ENCODE results near the gene HEXA. TPM values are rescaled to one million over a fixed set of nuclear protein-coding genes. Genes with fewer than 3 reads are reported as not detected.
A peak's percentile ranks its signal among the peaks of the same experiment; 100 is the strongest.
"Not testable (repeated sequence)": the region's sequence is repeated elsewhere in the genome, so short reads cannot be mapped to it uniquely, and the experiment has no call there.

Gene HEXA
- polyA plus RNA-seq, 1 donor: 162 TPM

DNA sequence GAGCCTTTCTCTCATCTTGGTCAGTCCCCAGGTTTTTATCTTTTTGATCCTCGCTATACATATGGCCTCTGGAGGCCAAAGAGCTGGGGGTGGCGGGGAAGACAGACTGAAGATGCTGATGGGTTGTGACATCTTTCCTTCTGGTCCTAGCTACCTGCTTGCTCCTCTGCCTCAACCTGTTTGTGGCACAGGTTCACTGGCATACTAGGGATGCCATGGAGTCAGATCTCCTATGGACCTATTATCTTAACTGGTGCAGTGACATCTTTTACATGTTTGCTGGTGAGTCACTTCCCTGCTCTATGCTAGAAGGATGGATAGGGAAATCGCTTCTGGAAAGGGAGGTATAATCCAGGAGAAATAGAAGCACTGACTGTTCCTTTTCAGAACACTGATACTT, 31.1 kb upstream of the HEXA start:
- Histone ChIP-seq H3K4me1 (ENCODE audit: control insufficient read depth, insufficient read depth, low read length) (no peaks in the 10 kb centered on the region), H3K4me3 (ENCODE audit: low read length) (no peak overlapping the region), H3K27ac (ENCODE audit: low read length) (no peak overlapping the region), H3K36me3 (ENCODE audit: control insufficient read depth, insufficient read depth, low read length) (no peaks in the 10 kb centered on the region), H3K9me3 (ENCODE audit: control insufficient read depth, low read depth, low read length) (no peaks in the 10 kb centered on the region), H3K27me3 (ENCODE audit: control insufficient read depth, insufficient read depth, low read length) (peaks cover 32% of the 10 kb centered on the region)
- no peak for DNase-seq
- 100% methylated on average over 1 of the region's 3 CpGs for WGBS (ENCODE audit: insufficient coverage, low lambda C conversion rate)

DNA sequence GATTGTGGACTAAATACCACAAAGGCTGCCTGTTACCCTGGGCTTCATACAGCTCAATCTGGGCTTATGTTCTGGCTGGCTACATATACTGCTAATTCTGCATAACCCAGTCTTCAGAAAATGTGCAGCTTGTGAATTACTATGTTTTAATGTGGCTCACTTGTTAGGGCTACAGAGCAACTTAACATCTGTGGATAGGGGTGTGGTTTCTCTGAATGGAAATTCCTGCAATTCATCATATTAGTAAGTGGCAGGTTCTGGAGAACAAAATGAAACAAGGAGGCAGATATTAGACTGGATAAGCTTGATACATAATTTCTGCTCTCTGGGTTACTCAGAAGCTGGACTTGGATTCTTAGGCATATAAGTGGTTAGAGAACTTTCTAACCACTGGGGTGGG, 29.0 kb upstream of the HEXA start:
- no peaks in the 10 kb centered on the region for H3K4me1 ChIP-seq (ENCODE audit: control insufficient read depth, insufficient read depth, low read length)
- H3K27ac ChIP-seq (ENCODE audit: low read length): no peak overlapping the region
- H3K9me3 ChIP-seq (ENCODE audit: control insufficient read depth, low read depth, low read length): no peaks in the 10 kb centered on the region
- no peak for DNase-seq
- H3K4me3 ChIP-seq (ENCODE audit: low read length): no peak overlapping the region
- H3K36me3 ChIP-seq (ENCODE audit: control insufficient read depth, insufficient read depth, low read length): no peaks in the 10 kb centered on the region
- peaks cover 37% of the 10 kb centered on the region for H3K27me3 ChIP-seq (ENCODE audit: control insufficient read depth, insufficient read depth, low read length)

- no peaks in the 10 kb centered on the region for H3K4me1 ChIP-seq (ENCODE audit: control insufficient read depth, insufficient read depth, low read length)
- DNase-seq: no peak
- H3K27ac ChIP-seq (ENCODE audit: low read length): no peak overlapping the region
- H3K36me3 ChIP-seq (ENCODE audit: control insufficient read depth, insufficient read depth, low read length): no peaks in the 10 kb centered on the region
- peaks cover 35% of the 10 kb centered on the region for H3K27me3 ChIP-seq (ENCODE audit: control insufficient read depth, insufficient read depth, low read length)
- no peaks in the 10 kb centered on the region for H3K9me3 ChIP-seq (ENCODE audit: control insufficient read depth, low read depth, low read length)
- no peak overlapping the region for H3K4me3 ChIP-seq (ENCODE audit: low read length)
- WGBS (ENCODE audit: insufficient coverage, low lambda C conversion rate): 40% methylated on average over 1 of the region's 3 CpGs
Measured at GRCh38 chr15:72404356-72404755, 28.5 kb upstream of the HEXA start.

GRCh38 chr15:72402726-72403125, 26.9 kb upstream of the HEXA start:
- no peaks in the 10 kb centered on the region for H3K9me3 ChIP-seq (ENCODE audit: control insufficient read depth, low read depth, low read length)
- H3K27me3 ChIP-seq (ENCODE audit: control insufficient read depth, insufficient read depth, low read length): peaks cover 28% of the 10 kb centered on the region
- WGBS (ENCODE audit: insufficient coverage, low lambda C conversion rate): no CpG with 5 or more reads among the region's 5 CpGs
- no peaks in the 10 kb centered on the region for H3K4me1 ChIP-seq (ENCODE audit: control insufficient read depth, insufficient read depth, low read length)
- no peaks in the 10 kb centered on the region for H3K36me3 ChIP-seq (ENCODE audit: control insufficient read depth, insufficient read depth, low read length)
- no peak overlapping the region for H3K4me3 ChIP-seq (ENCODE audit: low read length)
- no peak for DNase-seq
- H3K27ac ChIP-seq (ENCODE audit: low read length): no peak overlapping the region

GRCh38 chr15:72398648-72399047, 22.8 kb upstream of the HEXA start:
- peak; percentile 20 to 26 for DNase-seq
- Histone ChIP-seq H3K36me3 (ENCODE audit: control insufficient read depth, insufficient read depth, low read length) (no peaks in the 10 kb centered on the region), H3K9me3 (ENCODE audit: control insufficient read depth, low read depth, low read length) (peaks cover 4% of the 10 kb centered on the region), H3K27ac (ENCODE audit: low read length) (no peak overlapping the region), H3K4me1 (ENCODE audit: control insufficient read depth, insufficient read depth, low read length) (no peaks in the 10 kb centered on the region), H3K27me3 (ENCODE audit: control insufficient read depth, insufficient read depth, low read length) (peaks cover 14% of the 10 kb centered on the region), H3K4me3 (ENCODE audit: low read length) (no peak overlapping the region)
- no CpG with 5 or more reads among the region's 7 CpGs for WGBS (ENCODE audit: insufficient coverage, low lambda C conversion rate)

DNA sequence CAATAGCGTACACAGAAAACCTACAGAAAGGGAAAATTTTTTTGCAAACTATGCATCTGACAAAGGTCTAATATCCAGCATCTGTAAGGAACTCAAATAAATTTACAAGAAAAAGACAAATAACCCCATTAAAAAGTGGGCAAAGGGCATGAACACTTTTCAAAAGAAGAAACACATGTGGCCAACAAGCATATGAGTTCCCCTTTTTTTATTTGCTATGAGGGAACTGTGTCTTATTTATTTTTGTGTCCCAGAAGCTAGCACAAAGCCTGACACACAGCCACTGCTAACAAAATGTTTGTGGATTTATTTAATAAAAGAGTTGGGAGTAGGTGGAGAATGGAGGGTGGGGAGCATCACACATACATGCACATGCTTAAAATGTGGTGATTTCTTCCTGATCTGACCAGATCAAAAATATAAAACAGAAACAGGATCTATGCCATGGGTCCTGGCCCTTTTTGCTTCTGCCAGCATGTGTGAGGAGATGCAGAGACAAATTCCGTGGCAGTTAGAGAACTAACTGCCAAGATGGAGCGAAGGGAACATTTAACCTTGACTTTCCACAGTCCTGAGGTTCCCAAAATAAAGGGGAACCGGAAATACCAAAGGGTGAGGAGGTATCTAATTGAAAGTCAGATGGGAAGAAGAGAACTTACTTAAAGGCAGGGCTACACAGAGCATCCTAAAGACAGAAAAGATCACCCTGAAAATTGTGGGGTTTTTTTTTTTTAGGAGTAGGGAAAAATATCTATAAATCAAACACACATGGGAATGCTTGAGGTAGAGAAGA, 22.2 kb upstream of the HEXA start, which contains the start of gene TMEM202:
TSS of gene TMEM202 (plus strand) at position 510 of the 793 bp plus-strand sequence. CDS start at position 532, 22 bp downstream.
- 100% methylated on average over 1 of the region's 4 CpGs for WGBS (ENCODE audit: insufficient coverage, low lambda C conversion rate)

DNA sequence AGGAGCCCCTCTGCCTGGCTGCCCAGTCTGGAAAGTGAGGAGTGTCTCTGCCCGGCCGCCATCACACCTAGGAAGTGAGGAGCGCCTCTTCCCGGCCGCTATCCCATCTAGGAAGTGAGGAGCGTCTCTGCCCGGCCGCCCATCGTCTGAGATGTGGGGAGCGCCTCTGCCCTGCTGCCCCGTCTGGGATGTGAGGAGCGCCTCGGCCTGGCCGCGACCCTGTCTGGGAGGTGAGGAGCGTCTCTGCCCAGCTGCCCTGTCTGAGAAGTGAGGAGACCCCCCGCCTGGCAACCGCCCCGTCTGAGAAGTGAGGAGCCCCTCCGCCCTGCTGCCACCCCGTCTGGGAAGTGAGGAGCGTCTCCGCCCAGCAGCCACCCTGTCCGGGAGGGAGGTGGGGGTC, 20.5 kb upstream of the HEXA start:
- H3K27me3 ChIP-seq (ENCODE audit: control insufficient read depth, insufficient read depth, low read length); H3K9me3 ChIP-seq (ENCODE audit: control insufficient read depth, low read depth, low read length); H3K27ac ChIP-seq (ENCODE audit: low read length); H3K4me1 ChIP-seq (ENCODE audit: control insufficient read depth, insufficient read depth, low read length); H3K4me3 ChIP-seq (ENCODE audit: low read length); H3K36me3 ChIP-seq (ENCODE audit: control insufficient read depth, insufficient read depth, low read length); DNase-seq: not testable (repeated sequence)
- WGBS (ENCODE audit: insufficient coverage, low lambda C conversion rate): no CpG with 5 or more reads among the region's 24 CpGs

More for the DNA sequence above, 22.2 kb upstream of the HEXA start, which contains the start of gene TMEM202:
- Histone ChIP-seq H3K9me3 (ENCODE audit: control insufficient read depth, low read depth, low read length) (peaks cover 4% of the 10 kb centered on the region), H3K4me1 (ENCODE audit: control insufficient read depth, insufficient read depth, low read length) (no peaks in the 10 kb centered on the region), H3K4me3 (ENCODE audit: low read length) (no peak within 1 kb of the TSS), H3K27me3 (ENCODE audit: control insufficient read depth, insufficient read depth, low read length) (peaks cover 12% of the 10 kb centered on the region), H3K36me3 (ENCODE audit: control insufficient read depth, insufficient read depth, low read length) (no peaks in the 10 kb centered on the region), H3K27ac (ENCODE audit: low read length) (no peak within 1 kb of the TSS)
- no peak for DNase-seq

GRCh38 chr15:72389231-72389630, 13.4 kb upstream of the HEXA start:
- peaks cover 11% of the 10 kb centered on the region for H3K27me3 ChIP-seq (ENCODE audit: control insufficient read depth, insufficient read depth, low read length)
- 43% methylated on average over 1 of the region's 3 CpGs for WGBS (ENCODE audit: insufficient coverage, low lambda C conversion rate)
- H3K4me1 ChIP-seq (ENCODE audit: control insufficient read depth, insufficient read depth, low read length): no peaks in the 10 kb centered on the region
- H3K27ac ChIP-seq (ENCODE audit: low read length): no peak overlapping the region
- H3K4me3 ChIP-seq (ENCODE audit: low read length): no peak overlapping the region
- H3K9me3 ChIP-seq (ENCODE audit: control insufficient read depth, low read depth, low read length): no peaks in the 10 kb centered on the region
- DNase-seq: no peak
- H3K36me3 ChIP-seq (ENCODE audit: control insufficient read depth, insufficient read depth, low read length): no peaks in the 10 kb centered on the region

DNA sequence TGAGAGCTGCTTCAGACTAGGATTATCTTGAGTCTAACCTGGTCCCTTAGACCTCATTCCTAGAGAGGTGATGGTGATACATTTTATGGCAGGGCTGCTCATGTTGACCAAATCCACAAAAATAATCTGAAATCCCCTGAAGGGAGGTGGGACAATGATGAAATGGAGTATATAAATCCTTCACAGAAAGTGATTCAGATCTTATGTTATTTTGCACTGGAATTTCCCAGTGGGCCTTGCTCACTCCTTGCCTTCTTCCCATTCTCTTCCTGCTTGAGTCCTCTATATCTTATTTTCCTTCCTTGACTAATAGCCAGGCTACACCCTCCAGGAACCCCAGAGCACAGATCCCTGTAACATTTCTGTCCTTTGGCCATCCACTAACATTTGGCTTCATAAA, 11.9 kb upstream of the HEXA start:
- peaks cover 21% of the 10 kb centered on the region for H3K27me3 ChIP-seq (ENCODE audit: control insufficient read depth, insufficient read depth, low read length)
- no peaks in the 10 kb centered on the region for H3K4me1 ChIP-seq (ENCODE audit: control insufficient read depth, insufficient read depth, low read length)
- no peaks in the 10 kb centered on the region for H3K9me3 ChIP-seq (ENCODE audit: control insufficient read depth, low read depth, low read length)
- no peak for DNase-seq
- H3K4me3 ChIP-seq (ENCODE audit: low read length): no peak overlapping the region
- H3K36me3 ChIP-seq (ENCODE audit: control insufficient read depth, insufficient read depth, low read length): no peaks in the 10 kb centered on the region
- H3K27ac ChIP-seq (ENCODE audit: low read length): no peak overlapping the region

DNA sequence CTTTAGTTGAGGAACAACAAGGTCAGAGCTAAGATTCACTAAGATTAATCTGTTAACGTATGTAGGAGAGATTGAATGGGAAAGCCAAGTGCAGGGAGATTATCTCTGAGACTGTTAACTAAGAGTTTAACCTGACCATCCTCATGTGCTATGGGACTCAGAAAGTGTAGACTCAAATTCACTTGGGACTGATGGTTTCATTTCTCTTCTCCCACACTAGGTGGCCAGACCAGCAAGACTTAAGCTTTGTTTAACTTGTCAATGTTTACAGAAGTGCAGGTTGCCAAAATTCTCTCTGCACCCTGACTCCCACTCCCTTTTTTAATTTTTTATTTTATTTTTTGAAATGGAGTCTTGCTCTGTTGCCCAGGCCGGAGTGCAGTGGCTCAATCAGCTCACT, 6.3 kb upstream of the HEXA start:
- H3K9me3 ChIP-seq (ENCODE audit: control insufficient read depth, low read depth, low read length): no peaks in the 10 kb centered on the region
- peaks cover under 1% of the 10 kb centered on the region for H3K4me1 ChIP-seq (ENCODE audit: control insufficient read depth, insufficient read depth, low read length)
- no peaks in the 10 kb centered on the region for H3K36me3 ChIP-seq (ENCODE audit: control insufficient read depth, insufficient read depth, low read length)
- H3K4me3 ChIP-seq (ENCODE audit: low read length): no peak overlapping the region
- DNase-seq: no peak
- H3K27me3 ChIP-seq (ENCODE audit: control insufficient read depth, insufficient read depth, low read length): peaks cover 30% of the 10 kb centered on the region
- no peak overlapping the region for H3K27ac ChIP-seq (ENCODE audit: low read length)
- 100% methylated on average over 1 of the region's 2 CpGs for WGBS (ENCODE audit: insufficient coverage, low lambda C conversion rate)

GRCh38 chr15:72380743-72381142, 4.9 kb upstream of the HEXA start:
- WGBS (ENCODE audit: insufficient coverage, low lambda C conversion rate): no CpG with 5 or more reads among the region's 4 CpGs
- H3K27me3 ChIP-seq (ENCODE audit: control insufficient read depth, insufficient read depth, low read length): peaks cover 30% of the 10 kb centered on the region
- no peak overlapping the region for H3K4me3 ChIP-seq (ENCODE audit: low read length)
- DNase-seq: no peak
- no peaks in the 10 kb centered on the region for H3K36me3 ChIP-seq (ENCODE audit: control insufficient read depth, insufficient read depth, low read length)
- peaks cover 4% of the 10 kb centered on the region for H3K4me1 ChIP-seq (ENCODE audit: control insufficient read depth, insufficient read depth, low read length)
- no peaks in the 10 kb centered on the region for H3K9me3 ChIP-seq (ENCODE audit: control insufficient read depth, low read depth, low read length)
- no peak overlapping the region for H3K27ac ChIP-seq (ENCODE audit: low read length)
